IMR-90 (cell line): ENCODE measurements around the gene BCKDK. TPM values are rescaled to one million over a fixed set of nuclear protein-coding genes. Genes with fewer than 3 reads are reported as not detected.

Experiments used
- ATAC-seq: fragments of 200-7000 bp; cut with Tn5 transposase; 2 replicates; pipeline ENCODE4 v1.9.1; 2020; ENCODE audit warnings: low read depth, mild to moderate bottlenecking, moderate library complexity
- BruUV-seq: library from RNA; stranded (reverse); fragments of 400-500 nt; replicated peaks from 2 replicates; lab custom pipeline; 2021; lab: Mats Ljungman, UMichigan
- CTCF ChIA-PET: fragments of 300-600 bp; formaldehyde crosslinking; extraction: SDS; loops from one replicate; lab custom pipeline; 2021; ENCODE audit warnings: antibody characterized with exemption; lab: Yijun Ruan, JAX
- POLR2A ChIA-PET: fragments of 300-600 bp; sonication (Branson Sonifier 250); formaldehyde crosslinking; loops from one replicate; lab custom pipeline; 2022; ENCODE audit warnings: antibody characterized with exemption; ENCODE audit not compliant: unreplicated experiment; lab: Charles Lee
- DNase-seq: peaks from one replicate; pipeline ENCODE4 v3.0.0; 2013
- H2AFZ ChIP-seq: replicated peaks from 2 replicates; pipeline ENCODE3; 2013; ENCODE audit warnings: low read length, mild to moderate bottlenecking; ENCODE audit not compliant: poor library complexity
- H2AK5ac ChIP-seq: 2 replicates; pipeline ENCODE4 v1.6.1; 2013; ENCODE audit warnings: low read depth, low read length, inconsistent platforms
- H2AK9ac ChIP-seq: replicated peaks from 2 replicates; pipeline ENCODE3; 2013; ENCODE audit warnings: mild to moderate bottlenecking, low read depth, low read length, moderate library complexity; ENCODE audit not compliant: poor library complexity
- H2BK120ac ChIP-seq: 2 replicates; pipeline ENCODE4 v1.6.1; 2013; ENCODE audit warnings: low read depth, low read length, inconsistent platforms
- H2BK15ac ChIP-seq: 3 replicates; pipeline ENCODE4 v1.6.1; 2013; ENCODE audit warnings: low read depth, low read length, inconsistent platforms
- H2BK20ac ChIP-seq: 2 replicates; pipeline ENCODE4 v1.6.1; 2013; ENCODE audit warnings: low read depth, mild to moderate bottlenecking, inconsistent platforms, low read length, moderate library complexity
- H2BK5ac ChIP-seq: 2 replicates; pipeline ENCODE4 v1.6.1; 2013; ENCODE audit warnings: mild to moderate bottlenecking, low read depth, low read length, inconsistent platforms; ENCODE audit not compliant: poor library complexity, severe bottlenecking
- H3K14ac ChIP-seq: replicated peaks from 2 replicates; pipeline ENCODE4 v1.6.1; 2013; ENCODE audit warnings: low read depth, low read length, inconsistent platforms
- H3K18ac ChIP-seq: 2 replicates; pipeline ENCODE4 v1.6.1; 2013; ENCODE audit warnings: low read depth, low read length, control low read depth
- H3K23ac ChIP-seq: 2 replicates; pipeline ENCODE4 v1.6.1; 2013; ENCODE audit warnings: low read depth, low read length, inconsistent platforms
- H3K27ac ChIP-seq: 2 replicates; pipeline ENCODE4 v1.5.1; 2013; ENCODE audit warnings: mild to moderate bottlenecking, control low read depth, low read length; ENCODE audit not compliant: insufficient read depth
- H3K27me3 ChIP-seq: 2 replicates; pipeline ENCODE4 v1.6.1; 2013; ENCODE audit warnings: low read length; ENCODE audit not compliant: control insufficient read depth, insufficient read depth
- H3K36me3 ChIP-seq: 2 replicates; pipeline ENCODE4 v1.6.1; 2013; ENCODE audit warnings: low read length, mixed read lengths; ENCODE audit not compliant: control insufficient read depth, insufficient read depth
- H3K4ac ChIP-seq: 2 replicates; pipeline ENCODE4 v1.6.1; 2013; ENCODE audit warnings: low read depth, low read length, inconsistent platforms
- H3K4me1 ChIP-seq: 2 replicates; pipeline ENCODE4 v1.6.1; 2013; ENCODE audit warnings: low read length, mixed read lengths; ENCODE audit not compliant: control insufficient read depth, insufficient read depth
- H3K4me2 ChIP-seq: 2 replicates; pipeline ENCODE4 v1.6.1; 2013; ENCODE audit warnings: low read depth, mild to moderate bottlenecking, control low read depth, low read length, moderate library complexity
- H3K4me3 ChIP-seq: 2 replicates; pipeline ENCODE4 v1.5.1; 2013; ENCODE audit warnings: low read depth, mild to moderate bottlenecking, control low read depth, low read length, moderate library complexity; ENCODE audit not compliant: insufficient read depth
- H3K56ac ChIP-seq: 2 replicates; pipeline ENCODE4 v1.6.1; 2013; ENCODE audit warnings: low read length, inconsistent platforms; ENCODE audit not compliant: insufficient read depth; ENCODE audit errors: extremely low read depth
- H3K79me1 ChIP-seq, 2 experiments: 2 replicates each; pipeline ENCODE4 v1.6.1; 2013; ENCODE audit warnings: low read length in 2 of 2, inconsistent platforms in 1 of 2, low read depth in 1 of 2
- H3K9ac ChIP-seq: 2 replicates; pipeline ENCODE4 v1.6.1; 2013; ENCODE audit warnings: low read depth, low read length, control low read depth
- H3K9me1 ChIP-seq: 2 replicates; pipeline ENCODE4 v1.6.1; 2013; ENCODE audit warnings: low read length, inconsistent platforms; ENCODE audit not compliant: insufficient read depth
- H3K9me3 ChIP-seq: 2 replicates; pipeline ENCODE4 v1.6.1; 2013; ENCODE audit warnings: low read length; ENCODE audit not compliant: control insufficient read depth, insufficient read depth
- H4K20me1 ChIP-seq: 2 replicates; pipeline ENCODE4 v1.6.1; 2013; ENCODE audit warnings: low read length, inconsistent platforms; ENCODE audit not compliant: insufficient read depth
- H4K5ac ChIP-seq: 2 replicates; pipeline ENCODE4 v1.6.1; 2013; ENCODE audit warnings: mild to moderate bottlenecking, low read depth, low read length, control low read depth
- H4K8ac ChIP-seq, 2 experiments: 2 replicates each; pipeline ENCODE4 v1.6.1; 2013; ENCODE audit warnings: low read depth in 2 of 2, low read length in 2 of 2, control low read depth in 1 of 2, inconsistent platforms in 1 of 2
- H4K91ac ChIP-seq: 2 replicates; pipeline ENCODE4 v1.6.1; 2013; ENCODE audit warnings: low read depth, low read length, inconsistent platforms; ENCODE audit not compliant: insufficient read depth
- BHLHE40 ChIP-seq: fragments of 150-350 bp; IDR thresholded peaks from 2 replicates; pipeline ENCODE4 v1.6.1; 2016; ENCODE audit warnings: mild to moderate bottlenecking, low read depth, low read length
- CEBPB ChIP-seq: IDR thresholded peaks from 2 replicates; pipeline ENCODE4 v1.6.1; 2012; ENCODE audit warnings: low read depth, low read length, improper control_type of control experiment
- CHD1 ChIP-seq: IDR thresholded peaks from 2 replicates; pipeline ENCODE4 v1.6.1; 2012; ENCODE audit warnings: low read depth, low read length, improper control_type of control experiment
- CTCF ChIP-seq: conservative IDR thresholded peaks from 2 replicates; pipeline ENCODE4 v1.5.1; 2012; ENCODE audit warnings: mild to moderate bottlenecking, low read depth, low read length, improper control_type of control experiment
- FOS ChIP-seq: fragments of 150-350 bp; IDR thresholded peaks from 2 replicates; pipeline ENCODE4 v1.6.1; 2016; ENCODE audit warnings: low read depth, low read length
- MAFK ChIP-seq: IDR thresholded peaks from 2 replicates; pipeline ENCODE4 v1.6.1; 2012; ENCODE audit warnings: low read depth, low read length, improper control_type of control experiment
- MAZ ChIP-seq: IDR thresholded peaks from 2 replicates; pipeline ENCODE4 v1.6.1; 2012; ENCODE audit warnings: low read depth, mild to moderate bottlenecking, low read length, improper control_type of control experiment, moderate library complexity, borderline replicate concordance
- MXI1 ChIP-seq: IDR thresholded peaks from 2 replicates; pipeline ENCODE4 v1.6.1; 2012; ENCODE audit warnings: low read depth, mild to moderate bottlenecking, low read length, moderate library complexity, borderline replicate concordance
- NFE2L2 ChIP-seq: fragments of 150-350 bp; IDR thresholded peaks from 2 replicates; pipeline ENCODE4 v1.6.1; 2016; ENCODE audit warnings: low read depth, mild to moderate bottlenecking, low read length
- POLR2A ChIP-seq: IDR thresholded peaks from 2 replicates; pipeline ENCODE4 v1.6.1; 2012; ENCODE audit warnings: mild to moderate bottlenecking, low read depth, low read length
- RAD21 ChIP-seq: IDR thresholded peaks from 2 replicates; pipeline ENCODE4 v1.6.1; 2012; ENCODE audit warnings: low read length, improper control_type of control experiment
- RCOR1 ChIP-seq: IDR thresholded peaks from 2 replicates; pipeline ENCODE4 v1.6.1; 2012; ENCODE audit warnings: mild to moderate bottlenecking, low read length, improper control_type of control experiment; ENCODE audit not compliant: insufficient replicate concordance
- RFX5 ChIP-seq: IDR thresholded peaks from 2 replicates; pipeline ENCODE4 v1.8.0; 2012; ENCODE audit warnings: low read depth, mild to moderate bottlenecking, low read length, moderate library complexity
- SMC3 ChIP-seq: fragments of 150-350 bp; IDR thresholded peaks from 2 replicates; pipeline ENCODE4 v1.6.1; 2016; ENCODE audit warnings: low read depth, mild to moderate bottlenecking, antibody characterized with exemption, low read length, moderate library complexity
- USF2 ChIP-seq: fragments of 150-350 bp; IDR thresholded peaks from 2 replicates; pipeline ENCODE4 v1.6.1; 2017; ENCODE audit warnings: mild to moderate bottlenecking, antibody characterized with exemption, low read length, low read depth
- WGBS, 2 experiments: methylation state at CpG; one replicate each; pipeline versions ENCODE4 v1.1.5 to v1.1.7; 2013; ENCODE audit warnings: missing lambda C conversion rate in 2 of 2; ENCODE audit not compliant: insufficient read length in 1 of 2; ENCODE audit errors: extremely low coverage in 2 of 2; 5-methylcytosine and 5-hydroxymethylcytosine counted together
- dilution Hi-C: fragments of 300-500 bp; cut with HindIII; formaldehyde crosslinking; loops from one replicate; pipeline ENCODE4 v1.14.3; 2018; ENCODE audit warnings: low sequenced_read_pairs; ENCODE audit not compliant: unreplicated experiment
- in situ Hi-C: fragments of 300-500 bp; cut with MboI; formaldehyde crosslinking; loops from 3 replicates; pipeline ENCODE4 v1.14.3; 2019; ENCODE audit warnings: low sequenced_read_pairs, inconsistent platforms, mixed read lengths
- intact Hi-C: fragments of 100-400 bp; cut with micrococcal nuclease; formaldehyde crosslinking; loops from 2 replicates; pipeline ENCODE4 v1.10.0; 2022
- polyA plus RNA-seq, 3 experiments: library from polyadenylated mRNA; depleted of rRNA; stranded (reverse); fragments of >200 nt; gene quantifications; 2 replicates each; pipeline ENCODE4 v1.2.3, GENCODE V29; 2012; ENCODE audit warnings: low replicate concordance in 1 of 3
- total RNA-seq: library from RNA; depleted of rRNA; stranded (reverse); fragments of >200 nt; gene quantifications from 2 replicates; pipeline ENCODE4 v1.2.3, GENCODE V29; 2012
- TF ChIP-seq, protein P1 (sequence below): fragments of 150-350 bp; IDR thresholded peaks from 2 replicates; pipeline ENCODE4 v1.6.1; 2016; ENCODE audit warnings: low read depth, mild to moderate bottlenecking, low read length, moderate library complexity, borderline replicate concordance

BCKDK gene
- total and polyA plus RNA-seq, 2 of the 4 experiments (the other 2 are of a cell fraction), result 26.0 to 79.3 TPM

- H3K23ac ChIP-seq, result no peak overlapping the region
- H4K5ac ChIP-seq, result no peak overlapping the region
- intact Hi-C loops, result no loop called here
- TF ChIP-seq SMC3, result no peak
- no peak for TF ChIP-seq CTCF
- TF ChIP-seq RCOR1, result no peak
- no peak for TF ChIP-seq BHLHE40
- TF ChIP-seq CEBPB, result no peak
- TF ChIP-seq FOS, result no peak
- no peak for TF ChIP-seq POLR2A
- TF ChIP-seq CHD1, result no peak
- no peak for TF ChIP-seq MXI1
- TF ChIP-seq, protein P1, sequence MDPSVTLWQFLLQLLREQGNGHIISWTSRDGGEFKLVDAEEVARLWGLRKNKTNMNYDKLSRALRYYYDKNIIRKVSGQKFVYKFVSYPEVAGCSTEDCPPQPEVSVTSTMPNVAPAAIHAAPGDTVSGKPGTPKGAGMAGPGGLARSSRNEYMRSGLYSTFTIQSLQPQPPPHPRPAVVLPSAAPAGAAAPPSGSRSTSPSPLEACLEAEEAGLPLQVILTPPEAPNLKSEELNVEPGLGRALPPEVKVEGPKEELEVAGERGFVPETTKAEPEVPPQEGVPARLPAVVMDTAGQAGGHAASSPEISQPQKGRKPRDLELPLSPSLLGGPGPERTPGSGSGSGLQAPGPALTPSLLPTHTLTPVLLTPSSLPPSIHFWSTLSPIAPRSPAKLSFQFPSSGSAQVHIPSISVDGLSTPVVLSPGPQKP, result no peak
- no peak for TF ChIP-seq RAD21
- TF ChIP-seq MAFK, result no peak
- no peak for TF ChIP-seq USF2
- no peak for TF ChIP-seq MAZ
- TF ChIP-seq RFX5, result no peak
- no peak for TF ChIP-seq NFE2L2
- no peaks in the 10 kb centered on the region for H3K9me3 ChIP-seq
- H3K56ac ChIP-seq, result no peak overlapping the region
- in situ Hi-C loops, result no loop called here
- H2BK15ac ChIP-seq, result no peak overlapping the region
- H2BK5ac ChIP-seq, result no peak overlapping the region
- no peaks in the 10 kb centered on the region for H4K20me1 ChIP-seq
- ChIA-PET CTCF (interaction anchor here (0.6 kb wide), 1 partner anchor 10 kb away, joined by 3 read pairs; no protein-coding TSS in a partner anchor), POLR2A (no interaction called here)
- DNase-seq (no peak), ATAC-seq (no peak)
- H2AFZ ChIP-seq, result no peak overlapping the region
- H3K4me3 ChIP-seq, result no peak overlapping the region
- no peak overlapping the region for H2AK9ac ChIP-seq
- H3K9ac ChIP-seq, result no peak overlapping the region
- no peak overlapping the region for H2BK120ac ChIP-seq
- dilution Hi-C loops, result no loop called here
- no peak overlapping the region for H3K14ac ChIP-seq
- H3K79me1 ChIP-seq, result no peaks in the 10 kb centered on the region
- H3K9me1 ChIP-seq, result peaks cover 3% of the 10 kb centered on the region
- H4K91ac ChIP-seq, result no peak overlapping the region
- no peak overlapping the region for H3K27ac ChIP-seq
- H3K4me2 ChIP-seq, result no peak overlapping the region
- H3K27me3 ChIP-seq, result no peaks in the 10 kb centered on the region; the same call in 1 of the 2 replicates
- H2BK20ac ChIP-seq, result no peak overlapping the region
- no TSS peak for BruUV-seq
- H4K8ac ChIP-seq, result no peak overlapping the region
- H3K36me3 ChIP-seq, result peaks cover 36% of the 10 kb centered on the region
- H3K4me1 ChIP-seq, result 0 out of 2 replicates have a peak, but pooled peaks cover 3% of the 10 kb centered on the region
- 87% methylated on average over 3 of the region's 5 CpGs; no CpG with 5 or more reads in 1 of the 2 experiments for WGBS, 2 experiments
- no peak overlapping the region for H3K18ac ChIP-seq
- H2AK5ac ChIP-seq, result no peak overlapping the region
- H3K4ac ChIP-seq, result no peak overlapping the region
These were observed 23.7 kb downstream of the BCKDK start for GRCh38 chr16:31131841-31132271.
